Caco-2 (cell line): Measurements from ENCODE around the gene MR1. TPM values are rescaled to one million over a fixed set of nuclear protein-coding genes. Genes with fewer than 3 reads are reported as not detected.

Experiments used
- BruUV-seq: library from RNA; stranded (reverse); fragments of 400-500 nt; replicated peaks from 2 replicates; lab custom pipeline; 2021; lab: Mats Ljungman, UMichigan
- CTCF ChIA-PET: fragments of 300-600 bp; sonication (Branson Sonifier 250); formaldehyde crosslinking; loops from one replicate; lab custom pipeline; 2022; ENCODE audit warnings: antibody characterized with exemption; lab: Charles Lee
- POLR2A ChIA-PET: fragments of 300-600 bp; sonication (Branson Sonifier 250); formaldehyde crosslinking; loops from one replicate; lab custom pipeline; 2022; ENCODE audit warnings: antibody characterized with exemption; lab: Charles Lee
- DNase-seq, 2 experiments: peaks; one replicate each; pipeline versions ENCODE4 v3.0.0 to v3.0.0-alpha.2; 2020 to 2022
- H3K27me3 ChIP-seq: replicated peaks from 2 replicates; pipeline ENCODE4 v1.6.0; 2011; ENCODE audit warnings: low read length; ENCODE audit not compliant: control insufficient read depth, insufficient read depth
- H3K36me3 ChIP-seq: 2 replicates; pipeline ENCODE4 v1.5.1; 2011; ENCODE audit warnings: low read length; ENCODE audit not compliant: control insufficient read depth, insufficient read depth
- H3K4me1 ChIP-seq: fragments of 250-450 bp; sonication (Bioruptor Pico); 2 replicates; pipeline ENCODE4 v1.5.1; 2020; ENCODE audit warnings: mild to moderate bottlenecking
- H3K4me3 ChIP-seq: 2 replicates; pipeline ENCODE4 v1.5.1; 2011; ENCODE audit warnings: low read depth, mild to moderate bottlenecking, control low read depth, low read length
- H3K9me3 ChIP-seq: fragments of 250-450 bp; sonication (Bioruptor Pico); 2 replicates; pipeline ENCODE4 v1.5.1; 2020; ENCODE audit warnings: mild to moderate bottlenecking, moderate library complexity
- H3K27ac Mint-ChIP-seq: one replicate; pipeline ENCODE4 v1.8.0; 2022; ENCODE audit warnings: mixed read lengths; ENCODE audit not compliant: unreplicated experiment
- H3K27me3 Mint-ChIP-seq: one replicate; pipeline ENCODE4 v1.8.0; 2022; ENCODE audit warnings: mixed read lengths; ENCODE audit not compliant: insufficient read depth, unreplicated experiment
- H3K36me3 Mint-ChIP-seq: one replicate; pipeline ENCODE4 v1.8.0; 2022; ENCODE audit warnings: mild to moderate bottlenecking, mixed read lengths; ENCODE audit not compliant: insufficient read depth, unreplicated experiment
- H3K4me1 Mint-ChIP-seq: one replicate; pipeline ENCODE4 v1.8.0; 2022; ENCODE audit warnings: low read depth, mixed read lengths; ENCODE audit not compliant: unreplicated experiment
- H3K4me3 Mint-ChIP-seq: one replicate; pipeline ENCODE4 v1.8.0; 2022; ENCODE audit warnings: mild to moderate bottlenecking, moderate library complexity, mixed read lengths; ENCODE audit not compliant: unreplicated experiment
- H3K9me3 Mint-ChIP-seq: one replicate; pipeline ENCODE4 v1.8.0; 2022; ENCODE audit warnings: mixed read lengths; ENCODE audit not compliant: unreplicated experiment
- CTCF ChIP-seq, 2 experiments: fragments of 200-600 bp in 1 of 2; IDR thresholded peaks; 1 replicate in 1 of 2; 2 replicates in 1 of 2; pipeline versions ENCODE4 v1.5.1 to v1.8.0; 2011 to 2022; ENCODE audit warnings: antibody characterized with exemption in 1 of 2, control low read depth in 1 of 2, inconsistent platforms in 1 of 2, low read depth in 1 of 2, low read length in 1 of 2, mild to moderate bottlenecking in 1 of 2, moderate library complexity in 1 of 2; ENCODE audit not compliant: insufficient read depth in 1 of 2, severe bottlenecking in 1 of 2, unreplicated experiment in 1 of 2
- intact Hi-C: fragments of 100-400 bp; cut with micrococcal nuclease; formaldehyde crosslinking; loops from one replicate; pipeline ENCODE4 v1.10.0; 2022; ENCODE audit not compliant: unreplicated experiment
- total RNA-seq: library from RNA; stranded (reverse); gene quantifications from 2 replicates; pipeline ENCODE4 v1.2.3, GENCODE V29; 2022

The MR1 gene
- total RNA-seq, 1 experiment from 2014 or later = 2.5 TPM

GRCh38 chr1:181036107-181036836, 2.5 kb downstream of the MR1 start:
- peaks cover 7% of the 10 kb centered on the region for H3K4me1 Mint-ChIP-seq
- DNase-seq = no peak
- ChIA-PET CTCF (interaction anchor here (1.7 kb wide), 1 partner anchor 155 kb away, joined by 3 read pairs; no protein-coding TSS in a partner anchor), POLR2A (no interaction called here)
- no peak overlapping the region for H3K27ac Mint-ChIP-seq
- H3K9me3 ChIP-seq = no peaks in the 10 kb centered on the region
- no peaks in the 10 kb centered on the region for H3K27me3 ChIP-seq
- BruUV-seq = no TSS peak
- H3K9me3 Mint-ChIP-seq = no peaks in the 10 kb centered on the region
- no peaks in the 10 kb centered on the region for H3K27me3 Mint-ChIP-seq
- intact Hi-C loops = no loop called here
- H3K36me3 Mint-ChIP-seq = no peaks in the 10 kb centered on the region
- no peaks in the 10 kb centered on the region for H3K4me1 ChIP-seq
- H3K4me3 ChIP-seq = no peak overlapping the region
- TF ChIP-seq CTCF (IDR thresholded peaks at IDR 0.05; ENCODE audit: insufficient read depth in 1 of 2, low read depth in 1 of 2, low read length in 1 of 2, severe bottlenecking in 1 of 2, unreplicated experiment in 1 of 2) = no peak
- H3K36me3 ChIP-seq = no peaks in the 10 kb centered on the region
- no peak overlapping the region for H3K4me3 Mint-ChIP-seq

- Histone ChIP-seq H3K4me1 (no peaks in the 10 kb centered on the region), H3K36me3 (no peaks in the 10 kb centered on the region), H3K27me3 (no peaks in the 10 kb centered on the region), H3K9me3 (no peaks in the 10 kb centered on the region), H3K4me3 (no peak overlapping the region)
- Mint-ChIP-seq H3K27ac (no peak overlapping the region), H3K36me3 (no peaks in the 10 kb centered on the region), H3K4me1 (peaks cover 7% of the 10 kb centered on the region), H3K4me3 (no peak overlapping the region), H3K9me3 (no peaks in the 10 kb centered on the region), H3K27me3 (no peaks in the 10 kb centered on the region)
- CTCF ChIA-PET = interaction anchor here (0.6 to 1.5 kb wide), 4 partner anchors 14 to 90 kb away, joined by 3 to 6 read pairs (median 5); no protein-coding TSS in a partner anchor
- no peak for DNase-seq
- intact Hi-C loops = no loop called here
- POLR2A ChIA-PET = no interaction called here
- BruUV-seq = no TSS peak
- no peak for TF ChIP-seq CTCF (IDR thresholded peaks at IDR 0.05; ENCODE audit: insufficient read depth in 1 of 2, low read depth in 1 of 2, low read length in 1 of 2, severe bottlenecking in 1 of 2, unreplicated experiment in 1 of 2)
These were observed 3.6 kb downstream of the MR1 start for GRCh38 chr1:181037386-181037785.

- Histone ChIP-seq H3K9me3 (no peaks in the 10 kb centered on the region), H3K4me3 (no peak overlapping the region), H3K4me1 (peaks cover 9% of the 10 kb centered on the region), H3K36me3 (no peaks in the 10 kb centered on the region), H3K27me3 (no peaks in the 10 kb centered on the region)
- CTCF ChIA-PET = interaction anchor here (0.6 to 1.8 kb wide), 5 partner anchors 46 to 104 kb away, joined by 3 to 9 read pairs (median 3); no protein-coding TSS in a partner anchor
- DNase-seq = peak; percentile 79 to 85
- Mint-ChIP-seq H3K27ac (no peak overlapping the region), H3K4me3 (no peak overlapping the region), H3K27me3 (no peaks in the 10 kb centered on the region), H3K36me3 (no peaks in the 10 kb centered on the region), H3K4me1 (peaks cover 13% of the 10 kb centered on the region), H3K9me3 (no peaks in the 10 kb centered on the region)
- intact Hi-C loops = loop anchor here (1.0 kb wide), 4 partner anchors 49 to 156 kb away; no protein-coding TSS in a partner anchor
- POLR2A ChIA-PET = no interaction called here
- BruUV-seq = no TSS peak
- TF ChIP-seq CTCF (IDR thresholded peaks at IDR 0.05; ENCODE audit: insufficient read depth in 1 of 2, low read depth in 1 of 2, low read length in 1 of 2, severe bottlenecking in 1 of 2, unreplicated experiment in 1 of 2) = peak; percentile 67 to 79
These were observed 4.7 kb downstream of the MR1 start for GRCh38 chr1:181038399-181038873.
